Epithelial cell of proximal tubule (primary cell): Measurements from ENCODE around the gene IQSEC1. TPM values are rescaled to one million over a fixed set of nuclear protein-coding genes. Genes with fewer than 3 reads are reported as not detected.

ENCODE experiments used
- DNase-seq: peaks from one replicate; pipeline ENCODE4 v3.0.0-alpha.2; 2011; ENCODE audit warnings: low read depth
- H3K4me3 ChIP-seq: 2 replicates; pipeline ENCODE4 v1.5.1; 2011; ENCODE audit warnings: low read depth, mild to moderate bottlenecking, low read length
- total RNA-seq: library from RNA; depleted of rRNA; stranded (reverse); fragments of >200 nt; gene quantifications from 2 replicates; pipeline ENCODE4 v1.2.3, GENCODE V29; 2015
- TF ChIP-seq, protein P1 (sequence below): conservative IDR thresholded peaks from 2 replicates; pipeline ENCODE4 v1.5.1; 2012; ENCODE audit warnings: low read depth, mild to moderate bottlenecking, low read length

The IQSEC1 gene
- total RNA-seq, 1 donor from 2014 or later = 8.8 TPM

DNA sequence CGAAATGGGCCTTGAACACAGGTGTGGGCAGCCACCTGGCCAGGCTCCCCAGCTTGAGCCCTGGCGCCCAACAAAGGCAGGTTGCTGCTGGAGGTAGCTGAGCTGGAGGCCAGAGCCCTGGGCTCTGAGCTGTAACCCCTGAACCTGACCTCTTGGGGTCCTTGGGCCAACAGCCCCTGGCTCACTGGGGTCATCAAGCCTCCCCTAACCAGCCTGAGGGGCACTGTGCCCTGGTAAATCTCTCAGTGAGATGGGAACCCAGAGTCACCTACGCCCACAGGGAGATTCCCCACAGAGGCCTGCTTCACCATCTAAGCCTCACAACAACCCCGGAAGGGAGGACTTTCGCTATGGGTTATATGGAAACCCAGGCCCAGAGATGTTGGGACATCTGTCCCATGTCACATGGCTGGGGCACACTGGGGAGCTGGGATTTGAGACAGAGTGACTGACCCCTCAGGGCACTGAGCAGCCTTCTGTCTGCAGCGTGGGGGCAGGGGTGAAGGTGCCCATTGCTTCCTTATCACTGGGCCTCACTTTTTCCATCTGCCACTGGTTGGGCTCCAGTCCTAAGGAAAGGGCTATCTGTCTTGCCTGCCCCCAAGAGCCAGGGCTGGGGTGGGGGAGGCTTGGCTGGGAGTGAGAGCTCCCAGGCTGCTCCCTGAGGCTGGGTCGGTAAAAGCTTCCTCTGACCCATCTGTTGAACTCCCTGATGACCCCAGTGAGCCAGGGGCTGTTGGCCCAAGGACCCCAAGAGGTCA, 59.1 kb downstream of the IQSEC1 start:
- no peak for DNase-seq
- TF ChIP-seq, protein P1, sequence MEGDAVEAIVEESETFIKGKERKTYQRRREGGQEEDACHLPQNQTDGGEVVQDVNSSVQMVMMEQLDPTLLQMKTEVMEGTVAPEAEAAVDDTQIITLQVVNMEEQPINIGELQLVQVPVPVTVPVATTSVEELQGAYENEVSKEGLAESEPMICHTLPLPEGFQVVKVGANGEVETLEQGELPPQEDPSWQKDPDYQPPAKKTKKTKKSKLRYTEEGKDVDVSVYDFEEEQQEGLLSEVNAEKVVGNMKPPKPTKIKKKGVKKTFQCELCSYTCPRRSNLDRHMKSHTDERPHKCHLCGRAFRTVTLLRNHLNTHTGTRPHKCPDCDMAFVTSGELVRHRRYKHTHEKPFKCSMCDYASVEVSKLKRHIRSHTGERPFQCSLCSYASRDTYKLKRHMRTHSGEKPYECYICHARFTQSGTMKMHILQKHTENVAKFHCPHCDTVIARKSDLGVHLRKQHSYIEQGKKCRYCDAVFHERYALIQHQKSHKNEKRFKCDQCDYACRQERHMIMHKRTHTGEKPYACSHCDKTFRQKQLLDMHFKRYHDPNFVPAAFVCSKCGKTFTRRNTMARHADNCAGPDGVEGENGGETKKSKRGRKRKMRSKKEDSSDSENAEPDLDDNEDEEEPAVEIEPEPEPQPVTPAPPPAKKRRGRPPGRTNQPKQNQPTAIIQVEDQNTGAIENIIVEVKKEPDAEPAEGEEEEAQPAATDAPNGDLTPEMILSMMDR = no peak

GRCh38 chr3:13013566-13013965, 59.7 kb downstream of the IQSEC1 start:
- TF ChIP-seq, protein P1 = no peak
- DNase-seq = no peak

More for the DNA sequence above, 59.1 kb downstream of the IQSEC1 start:
- H3K4me3 ChIP-seq = no peak overlapping the region

GRCh38 chr3:13013151-13013561, 60.1 kb downstream of the IQSEC1 start:
- no peak overlapping the region for H3K4me3 ChIP-seq
- TF ChIP-seq, protein P1 = no peak
- no peak for DNase-seq

More at GRCh38 chr3:13013566-13013965, 59.7 kb downstream of the IQSEC1 start:
- no peak overlapping the region for H3K4me3 ChIP-seq

DNA sequence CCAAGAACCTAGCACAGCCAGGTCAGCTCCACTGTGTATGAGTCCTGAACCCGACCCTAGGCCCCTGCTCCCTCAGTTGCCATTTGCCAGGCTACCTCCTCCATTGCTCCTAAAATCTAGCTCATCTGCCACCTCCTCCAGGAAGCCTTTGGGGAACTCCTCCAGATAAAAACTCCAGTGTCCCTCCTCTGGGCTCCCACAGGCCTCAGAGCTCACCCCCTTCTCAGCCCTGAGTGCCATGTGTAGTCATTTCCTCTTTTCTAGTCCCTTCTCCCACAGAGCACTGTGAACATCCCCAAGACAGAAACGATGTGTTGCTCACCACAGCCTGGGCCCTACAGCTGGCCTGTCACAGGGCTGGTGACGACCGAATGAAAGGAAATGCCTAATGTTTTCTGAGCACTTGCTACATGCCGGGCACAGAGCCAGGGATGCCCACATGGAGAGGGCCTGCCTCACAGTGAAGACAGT, 61.0 kb downstream of the IQSEC1 start:
- TF ChIP-seq, protein P1 = no peak
- no peak overlapping the region for H3K4me3 ChIP-seq
- no peak for DNase-seq

- no peak overlapping the region for H3K4me3 ChIP-seq
- no peak for DNase-seq
- TF ChIP-seq, protein P1 = no peak
Measured at GRCh38 chr3:13011573-13012220, 61.5 kb downstream of the IQSEC1 start.

- H3K4me3 ChIP-seq = no peak overlapping the region
- no peak for DNase-seq
Measured at GRCh38 chr3:13010780-13011572, 62.3 kb downstream of the IQSEC1 start.

More at GRCh38 chr3:13010780-13011572, 62.3 kb downstream of the IQSEC1 start:
- TF ChIP-seq, protein P1 = no peak
